MM.1S (cell line): Measurements from ENCODE around the gene LOXHD1.

Experiments used
- EZH2 ChIP-seq: fragments of 300-600 bp; sonication (generic); optimal IDR thresholded peaks from 2 replicates; pipeline ENCODE3; 2017; ENCODE audit warnings: low read depth, mild to moderate bottlenecking, antibody characterized with exemption, low read length, mixed read lengths
- EZH2phosphoT487 ChIP-seq: fragments of 300-600 bp; sonication (generic); IDR thresholded peaks from 2 replicates; pipeline ENCODE4 v1.6.1; 2018; ENCODE audit warnings: antibody characterized with exemption, low read length
- TF ChIP-seq, protein P1 (sequence below): fragments of 300-600 bp; sonication (generic); IDR thresholded peaks from 2 replicates; pipeline ENCODE4 v1.5.1; 2016; ENCODE audit warnings: antibody characterized with exemption, low read length, mixed read lengths

GRCh38 chr18:46550609-46551008 is 106.4 kb downstream of the LOXHD1 start:
- TF ChIP-seq, protein P1, sequence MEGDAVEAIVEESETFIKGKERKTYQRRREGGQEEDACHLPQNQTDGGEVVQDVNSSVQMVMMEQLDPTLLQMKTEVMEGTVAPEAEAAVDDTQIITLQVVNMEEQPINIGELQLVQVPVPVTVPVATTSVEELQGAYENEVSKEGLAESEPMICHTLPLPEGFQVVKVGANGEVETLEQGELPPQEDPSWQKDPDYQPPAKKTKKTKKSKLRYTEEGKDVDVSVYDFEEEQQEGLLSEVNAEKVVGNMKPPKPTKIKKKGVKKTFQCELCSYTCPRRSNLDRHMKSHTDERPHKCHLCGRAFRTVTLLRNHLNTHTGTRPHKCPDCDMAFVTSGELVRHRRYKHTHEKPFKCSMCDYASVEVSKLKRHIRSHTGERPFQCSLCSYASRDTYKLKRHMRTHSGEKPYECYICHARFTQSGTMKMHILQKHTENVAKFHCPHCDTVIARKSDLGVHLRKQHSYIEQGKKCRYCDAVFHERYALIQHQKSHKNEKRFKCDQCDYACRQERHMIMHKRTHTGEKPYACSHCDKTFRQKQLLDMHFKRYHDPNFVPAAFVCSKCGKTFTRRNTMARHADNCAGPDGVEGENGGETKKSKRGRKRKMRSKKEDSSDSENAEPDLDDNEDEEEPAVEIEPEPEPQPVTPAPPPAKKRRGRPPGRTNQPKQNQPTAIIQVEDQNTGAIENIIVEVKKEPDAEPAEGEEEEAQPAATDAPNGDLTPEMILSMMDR: no peak
- TF ChIP-seq EZH2phosphoT487: no peak
- no peak for TF ChIP-seq EZH2
